GM19467 (cell line): ENCODE data around the gene ATP6V0E1.
"Not testable (repeated sequence)": the region's sequence is repeated elsewhere in the genome, so short reads cannot be mapped to it uniquely, and the experiment has no call there.

ENCODE experiments used
- ATAC-seq: cut with Tn5 transposase; IDR thresholded peaks from one replicate; pipeline ENCODE4 v1.9.1; 2021; ENCODE audit warnings: mild to moderate bottlenecking, moderate library complexity; ENCODE audit not compliant: unreplicated experiment

Gene ATP6V0E1

GRCh38 chr5:173001229-173001841 is 17.8 kb downstream of the ATP6V0E1 start:
- peak; percentile 62 for ATAC-seq

GRCh38 chr5:173003360-173003759 is 19.8 kb downstream of the ATP6V0E1 start:
- ATAC-seq: no peak

DNA sequence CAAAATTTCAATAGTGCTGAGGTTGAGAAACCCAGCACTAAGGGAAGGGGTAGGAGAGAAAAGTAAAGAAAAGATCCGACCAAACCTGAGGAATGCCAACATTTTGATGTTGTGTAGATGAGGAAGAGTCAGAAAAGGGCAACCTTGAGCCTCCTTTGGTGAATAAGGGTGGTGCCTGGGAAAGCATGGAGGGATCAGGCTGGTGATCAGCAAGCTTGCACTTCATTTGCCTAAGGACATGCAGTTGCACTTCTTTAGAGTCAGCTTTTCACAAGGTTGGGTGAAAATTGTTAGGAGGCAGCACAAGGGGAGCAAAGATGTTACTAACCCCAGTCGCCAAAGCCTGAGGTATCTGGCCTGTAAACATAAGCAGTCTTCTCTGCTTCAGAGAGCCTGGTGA is 20.4 kb downstream of the ATP6V0E1 start:
- ATAC-seq: no peak

DNA sequence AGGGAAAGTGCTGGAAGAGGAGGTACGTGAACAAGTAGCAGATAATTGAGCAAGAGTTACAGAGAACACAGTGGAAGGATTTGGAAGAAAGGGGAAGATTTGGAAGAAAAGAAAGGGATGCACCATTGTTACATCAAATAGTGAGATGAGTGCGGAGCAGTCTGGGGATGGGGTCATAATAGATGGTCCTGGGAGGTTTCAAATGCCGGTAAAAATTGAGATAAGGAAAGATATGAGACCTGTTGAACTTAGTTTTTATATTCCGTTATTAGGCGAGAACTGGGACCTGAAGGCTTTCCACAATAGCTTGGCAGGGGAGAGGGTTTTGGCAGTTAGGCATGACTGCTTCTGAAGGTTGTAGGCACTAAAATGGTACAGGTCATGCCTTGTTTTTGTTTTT is 20.9 kb downstream of the ATP6V0E1 start:
- no peak for ATAC-seq

GRCh38 chr5:173010021-173010420 is 26.4 kb downstream of the ATP6V0E1 start:
- ATAC-seq: no peak

- ATAC-seq: no peak
Observed at GRCh38 chr5:173010547-173011464, 27.2 kb downstream of the ATP6V0E1 start.

GRCh38 chr5:173011566-173011965 is 28.0 kb downstream of the ATP6V0E1 start:
- no peak for ATAC-seq

DNA sequence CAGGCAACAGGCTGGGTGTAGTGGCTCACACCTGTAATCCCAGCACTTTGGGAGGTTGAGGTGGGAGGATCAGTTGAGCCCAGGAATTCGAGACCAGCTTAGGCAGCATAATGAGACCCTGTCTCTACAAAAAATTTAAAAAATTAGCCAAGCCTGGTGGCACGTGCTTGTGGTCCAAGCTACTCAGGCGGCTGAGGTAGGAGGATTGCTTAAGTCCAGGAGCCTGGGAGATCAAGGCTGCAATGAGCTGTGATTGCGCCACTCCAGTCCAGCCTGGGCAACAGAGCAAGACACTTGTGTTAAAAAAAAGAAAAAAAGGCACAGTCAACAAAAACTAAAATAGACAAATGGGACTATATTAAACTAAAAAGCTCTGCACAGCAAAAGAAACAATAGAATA is 29.3 kb downstream of the ATP6V0E1 start:
- no peak for ATAC-seq

GRCh38 chr5:173014671-173015070 is 31.1 kb downstream of the ATP6V0E1 start:
- ATAC-seq: no peak

DNA sequence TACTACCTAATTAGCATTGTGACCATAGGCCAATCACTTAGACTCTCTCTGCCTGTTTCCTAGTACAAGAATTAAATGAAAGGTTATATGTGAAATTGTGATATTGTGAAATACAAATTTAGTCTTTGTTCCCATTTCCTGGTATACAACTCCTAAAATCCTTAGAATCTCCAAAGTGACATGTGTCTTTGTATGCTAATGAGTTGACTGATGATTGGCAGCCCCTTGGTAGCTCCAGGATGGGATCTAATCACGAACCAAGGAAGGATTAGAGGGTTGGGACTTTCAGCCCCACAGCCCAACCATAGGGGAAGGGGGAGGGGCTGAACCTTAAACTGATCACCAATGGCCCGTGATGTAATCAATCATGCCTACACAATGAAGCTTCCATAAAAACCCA is 31.6 kb downstream of the ATP6V0E1 start:
- no peak for ATAC-seq

GRCh38 chr5:173015598-173016455 is 32.3 kb downstream of the ATP6V0E1 start:
- ATAC-seq: no peak

GRCh38 chr5:173016598-173017046 is 33.1 kb downstream of the ATP6V0E1 start:
- ATAC-seq: no peak

DNA sequence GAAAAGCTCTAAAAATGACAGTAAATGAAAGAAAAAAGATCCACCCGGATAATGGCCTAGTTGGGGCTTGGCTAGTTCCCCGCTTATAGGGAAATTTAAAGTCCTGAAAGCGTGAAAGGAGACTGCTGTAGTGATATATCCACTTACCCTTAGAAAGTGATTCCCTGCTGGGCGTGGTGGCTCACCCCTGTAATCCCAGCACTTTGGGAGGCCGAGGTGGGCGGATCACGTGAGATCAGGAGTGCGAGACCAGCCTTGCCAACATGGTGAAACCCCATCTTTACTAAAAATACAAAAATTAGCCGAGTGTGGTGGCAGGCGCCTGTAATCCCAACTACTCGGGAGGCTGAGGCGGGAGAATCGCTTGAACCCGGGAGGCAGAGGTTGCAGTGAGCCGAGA is 33.5 kb downstream of the ATP6V0E1 start:
- not testable (repeated sequence) for ATAC-seq

DNA sequence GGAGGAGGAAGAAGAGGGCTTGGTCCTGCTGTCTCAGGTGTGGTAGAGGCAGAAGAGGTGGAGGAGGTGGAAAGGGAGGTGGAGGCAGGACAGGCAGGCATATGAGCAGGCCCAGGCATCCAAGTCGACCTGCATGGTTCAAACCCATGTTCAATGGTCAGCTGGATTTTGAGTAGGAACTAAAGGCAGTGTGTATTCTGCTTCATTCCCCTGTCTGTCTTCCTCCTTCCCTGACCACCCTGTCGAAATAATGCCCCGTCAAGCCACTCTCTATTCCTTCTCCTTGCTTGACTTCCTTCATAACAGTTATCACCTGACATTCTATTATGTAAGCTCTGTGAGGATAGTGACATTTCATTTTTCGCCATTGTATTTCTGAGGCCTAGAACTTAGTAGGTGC is 34.8 kb downstream of the ATP6V0E1 start:
- ATAC-seq: no peak

GRCh38 chr5:173020154-173020581 is 36.6 kb downstream of the ATP6V0E1 start:
- no peak for ATAC-seq

DNA sequence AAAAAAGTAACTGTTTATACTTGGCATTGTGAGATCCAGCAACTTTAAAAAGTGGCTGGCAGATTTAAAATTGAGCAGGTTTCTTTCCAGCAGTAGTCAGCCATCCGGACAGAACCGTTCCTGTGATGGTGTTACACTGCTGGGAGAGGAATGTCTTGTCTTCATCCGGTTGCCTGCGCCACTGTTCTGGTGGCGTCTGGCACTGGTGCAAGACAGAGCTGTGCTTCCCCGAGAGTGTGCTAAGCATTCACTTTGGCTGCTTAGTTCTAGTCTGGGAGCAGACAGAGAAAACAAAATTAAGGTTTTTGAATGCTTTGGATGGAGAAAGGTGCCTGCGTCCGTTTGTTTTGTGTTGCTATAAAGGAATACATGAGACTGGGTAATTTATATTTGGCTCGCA is 37.1 kb downstream of the ATP6V0E1 start:
- no peak for ATAC-seq

DNA sequence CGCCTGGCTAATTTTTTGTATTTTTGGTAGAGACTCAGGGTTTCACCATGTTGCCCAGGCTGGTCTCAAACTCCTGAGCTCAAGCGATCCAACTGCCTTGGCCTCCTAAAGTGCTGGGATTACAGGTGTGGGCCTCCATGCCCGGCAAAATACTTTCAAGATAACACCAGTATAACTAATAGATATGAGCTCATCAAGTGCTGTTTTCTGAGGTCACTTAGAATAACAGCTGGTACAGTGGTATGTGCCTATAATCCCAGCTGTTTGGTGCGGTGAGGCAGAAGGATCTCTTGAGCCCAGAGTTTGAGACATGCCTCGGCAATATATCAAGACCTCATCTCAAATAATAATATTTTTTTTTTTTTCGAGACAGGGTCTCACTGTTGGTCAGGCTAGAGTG is 42.1 kb downstream of the ATP6V0E1 start:
- ATAC-seq: no peak

GRCh38 chr5:173027905-173028304 is 44.3 kb downstream of the ATP6V0E1 start:
- ATAC-seq: no peak

- ATAC-seq: no peak
Observed at GRCh38 chr5:173028811-173029327, 45.3 kb downstream of the ATP6V0E1 start.

DNA sequence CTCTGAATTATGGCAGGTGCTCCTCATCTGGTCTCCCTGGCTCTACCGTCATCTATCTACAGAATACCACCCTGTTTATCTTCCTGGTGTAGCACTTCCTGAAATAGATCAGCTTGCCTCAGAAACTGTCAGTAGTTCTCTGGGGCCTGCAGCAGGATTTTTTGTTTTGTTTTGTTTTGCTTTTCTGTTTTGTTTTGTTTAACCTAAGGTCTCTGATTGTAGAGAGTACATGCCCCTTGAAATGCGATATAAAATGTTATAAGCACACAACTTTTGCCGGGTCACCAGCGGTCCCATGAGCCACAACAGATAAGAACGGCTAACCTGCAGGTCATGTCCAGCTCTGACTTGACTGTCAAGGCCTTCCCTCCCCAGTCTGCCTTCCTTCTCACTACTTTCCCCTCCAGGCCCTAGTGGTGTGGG is 45.9 kb downstream of the ATP6V0E1 start:
- no peak for ATAC-seq

- not testable (repeated sequence) for ATAC-seq
Observed at GRCh38 chr5:173032096-173032495, 48.5 kb downstream of the ATP6V0E1 start.
